ENCODE measurements around the gene STEAP1B.

STEAP1B gene

DNA sequence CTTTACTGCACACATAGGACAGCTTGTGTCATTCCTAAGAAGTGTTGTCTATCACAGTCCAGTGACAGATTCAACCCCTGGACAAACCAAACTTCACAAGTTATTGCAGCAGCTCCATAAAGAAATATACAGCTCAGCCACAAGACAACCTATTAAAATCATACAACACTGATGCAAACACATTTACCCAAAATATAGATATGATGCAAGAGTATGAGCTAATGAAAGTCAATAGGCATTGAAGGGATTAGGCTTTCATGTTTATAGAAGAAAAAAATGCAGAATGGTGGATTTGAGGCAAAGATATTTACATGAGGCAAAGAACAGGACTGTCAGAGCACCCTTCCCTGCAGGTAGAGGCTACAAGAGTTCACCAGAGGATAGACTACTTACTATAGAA, 128.1 kb downstream of the STEAP1B start:
- no peak for DNase-seq (ENCODE audit: low read depth, low spot score)
